HG03097 (cell line): ENCODE results near the gene VSIG10L2.
"Not testable (repeated sequence)": the region's sequence is repeated elsewhere in the genome, so short reads cannot be mapped to it uniquely, and the experiment has no call there.

Experiments
- ATAC-seq: cut with Tn5 transposase; IDR thresholded peaks from one replicate; pipeline ENCODE4 v1.9.1; 2021; ENCODE audit not compliant: unreplicated experiment, low FRiP score

The VSIG10L2 gene

GRCh38 chr11:125945797-125946520, at the start of gene VSIG10L2:
Gene VSIG10L2 (plus strand): TSS chr11:125946044. CDS start chr11:125946056, 12 bp downstream.
- ATAC-seq = no peak

- ATAC-seq = no peak
Measured at GRCh38 chr11:125901872-125902271, 44.0 kb upstream of the VSIG10L2 start.

GRCh38 chr11:125902277-125902926, 43.4 kb upstream of the VSIG10L2 start:
- ATAC-seq = no peak

GRCh38 chr11:125902927-125903710, 42.7 kb upstream of the VSIG10L2 start, which contains the start of gene PUS3:
Gene PUS3 (minus strand): TSS chr11:125903206. CDS start chr11:125896284, 6,922 bp downstream.
- ATAC-seq = peak; percentile 98

- no peak for ATAC-seq
Measured at GRCh38 chr11:125903711-125904659, 41.9 kb upstream of the VSIG10L2 start, which contains the start of gene DDX25. Gene DDX25 (plus strand): TSS chr11:125904508. CDS start chr11:125904518, 10 bp downstream.

GRCh38 chr11:125904678-125905077, 41.2 kb upstream of the VSIG10L2 start:
- no peak for ATAC-seq

GRCh38 chr11:125910226-125910849, 35.5 kb upstream of the VSIG10L2 start:
- no peak for ATAC-seq

GRCh38 chr11:125914601-125915000, 31.2 kb upstream of the VSIG10L2 start:
- ATAC-seq = not testable (repeated sequence)

- ATAC-seq = no peak
Measured at GRCh38 chr11:125916683-125917347, 29.0 kb upstream of the VSIG10L2 start.

- no peak for ATAC-seq
Measured at GRCh38 chr11:125918140-125918840, 27.6 kb upstream of the VSIG10L2 start.

GRCh38 chr11:125921042-125921441, 24.8 kb upstream of the VSIG10L2 start:
- no peak for ATAC-seq

GRCh38 chr11:125922156-125922555, 23.7 kb upstream of the VSIG10L2 start:
- ATAC-seq = no peak

GRCh38 chr11:125923012-125923579, 22.7 kb upstream of the VSIG10L2 start:
- ATAC-seq = no peak

GRCh38 chr11:125923633-125924032, 22.2 kb upstream of the VSIG10L2 start:
- no peak for ATAC-seq

- no peak for ATAC-seq
Measured at GRCh38 chr11:125924384-125925007, 21.3 kb upstream of the VSIG10L2 start.

GRCh38 chr11:125925247-125925740, 20.6 kb upstream of the VSIG10L2 start:
- ATAC-seq = no peak

- no peak for ATAC-seq
Measured at GRCh38 chr11:125925804-125926203, 20.0 kb upstream of the VSIG10L2 start.
